SK-N-SH treated with all-trans-retinoic acid at 6 μM for 48 hours (cell line): ENCODE measurements around the gene PHACTR3.

Experiments
- TF ChIP-seq, protein P1 (sequence below): fragments of 250-450 bp; sonication (Bioruptor Pico); IDR thresholded peaks from 2 replicates; pipeline ENCODE4 v1.8.0; 2020; ENCODE audit warnings: mild to moderate bottlenecking, moderate library complexity, borderline replicate concordance
- TF ChIP-seq, protein P2 (sequence below): fragments of 250-450 bp; sonication (Bioruptor Pico); IDR thresholded peaks from 2 replicates; pipeline ENCODE4 v1.8.0; 2021; ENCODE audit warnings: low read depth, mild to moderate bottlenecking, moderate library complexity, borderline replicate concordance

DNA sequence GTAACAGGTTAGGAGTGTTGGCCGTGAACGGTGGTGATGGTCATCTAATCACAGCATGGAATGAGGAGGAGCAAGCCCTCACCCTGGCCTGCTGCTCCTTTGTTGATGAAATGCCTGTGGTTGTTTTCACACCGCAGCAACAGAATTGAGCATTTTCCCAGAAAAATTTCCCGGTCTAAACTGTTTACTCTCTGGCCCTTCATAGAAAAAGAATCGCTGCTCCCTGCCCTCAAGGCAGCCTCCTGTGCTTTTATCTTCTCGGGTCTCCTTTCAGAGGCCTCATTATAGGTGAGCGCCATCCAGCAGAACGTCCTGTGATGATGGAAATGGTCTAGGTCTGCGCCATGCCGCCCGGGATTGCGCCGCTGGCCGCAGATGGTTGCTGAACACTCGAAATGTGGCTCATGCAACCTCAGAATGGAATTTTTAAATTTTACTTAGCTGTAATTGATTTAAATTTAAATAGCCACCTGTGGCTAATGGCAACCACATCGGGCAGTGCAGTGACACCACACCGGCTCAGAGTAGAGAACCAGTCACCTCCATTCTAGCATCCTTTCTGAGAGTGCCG is 30.2 kb downstream of the PHACTR3 start:
- TF ChIP-seq, protein P1, sequence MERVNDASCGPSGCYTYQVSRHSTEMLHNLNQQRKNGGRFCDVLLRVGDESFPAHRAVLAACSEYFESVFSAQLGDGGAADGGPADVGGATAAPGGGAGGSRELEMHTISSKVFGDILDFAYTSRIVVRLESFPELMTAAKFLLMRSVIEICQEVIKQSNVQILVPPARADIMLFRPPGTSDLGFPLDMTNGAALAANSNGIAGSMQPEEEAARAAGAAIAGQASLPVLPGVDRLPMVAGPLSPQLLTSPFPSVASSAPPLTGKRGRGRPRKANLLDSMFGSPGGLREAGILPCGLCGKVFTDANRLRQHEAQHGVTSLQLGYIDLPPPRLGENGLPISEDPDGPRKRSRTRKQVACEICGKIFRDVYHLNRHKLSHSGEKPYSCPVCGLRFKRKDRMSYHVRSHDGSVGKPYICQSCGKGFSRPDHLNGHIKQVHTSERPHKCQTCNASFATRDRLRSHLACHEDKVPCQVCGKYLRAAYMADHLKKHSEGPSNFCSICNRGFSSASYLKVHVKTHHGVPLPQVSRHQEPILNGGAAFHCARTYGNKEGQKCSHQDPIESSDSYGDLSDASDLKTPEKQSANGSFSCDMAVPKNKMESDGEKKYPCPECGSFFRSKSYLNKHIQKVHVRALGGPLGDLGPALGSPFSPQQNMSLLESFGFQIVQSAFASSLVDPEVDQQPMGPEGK: no peak
- TF ChIP-seq, protein P2, sequence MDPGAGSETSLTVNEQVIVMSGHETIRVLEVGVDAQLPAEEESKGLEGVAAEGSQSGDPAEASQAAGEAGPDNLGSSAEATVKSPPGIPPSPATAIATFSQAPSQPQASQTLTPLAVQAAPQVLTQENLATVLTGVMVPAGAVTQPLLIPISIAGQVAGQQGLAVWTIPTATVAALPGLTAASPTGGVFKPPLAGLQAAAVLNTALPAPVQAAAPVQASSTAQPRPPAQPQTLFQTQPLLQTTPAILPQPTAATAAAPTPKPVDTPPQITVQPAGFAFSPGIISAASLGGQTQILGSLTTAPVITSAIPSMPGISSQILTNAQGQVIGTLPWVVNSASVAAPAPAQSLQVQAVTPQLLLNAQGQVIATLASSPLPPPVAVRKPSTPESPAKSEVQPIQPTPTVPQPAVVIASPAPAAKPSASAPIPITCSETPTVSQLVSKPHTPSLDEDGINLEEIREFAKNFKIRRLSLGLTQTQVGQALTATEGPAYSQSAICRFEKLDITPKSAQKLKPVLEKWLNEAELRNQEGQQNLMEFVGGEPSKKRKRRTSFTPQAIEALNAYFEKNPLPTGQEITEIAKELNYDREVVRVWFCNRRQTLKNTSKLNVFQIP: no peak
